Lower lobe of right lung (tissue), 1 donor: ENCODE data around the gene ZNF208. TPM values are rescaled to one million over a fixed set of nuclear protein-coding genes. Genes with fewer than 3 reads are reported as not detected.

ENCODE experiments used
- total RNA-seq: library from RNA; stranded (reverse); fragmentation: NEBNext Ultra II Directional; extraction: Animal tissue kit (Norgen Biotek cat#: 25700); gene quantifications from one replicate; pipeline ENCODE4 v1.2.1, GENCODE V29; 2021
- donor health status: DM: no; HTN: yes; CAD: no; lungs with severe emphysema.

The ZNF208 gene
- total RNA-seq, 1 donor from 2014 or later: 6.4 TPM

Other genes starting within 250 kb of the ZNF208 start
- gene ZNF100, start 243.4 kb downstream of the ZNF208 start, total RNA-seq: 13.4 TPM
- gene ZNF43, start 174.8 kb downstream of the ZNF208 start, total RNA-seq: 14.8 TPM
- 0.65 TPM for gene ZNF257, start 41.5 kb upstream of the ZNF208 start, total RNA-seq
- gene ZNF676, start 186.0 kb upstream of the ZNF208 start, total RNA-seq: 0.44 TPM